HCT116 (cell line): ENCODE measurements around the gene SWAP70. TPM values are rescaled to one million over a fixed set of nuclear protein-coding genes. Genes with fewer than 3 reads are reported as not detected.

Experiments
- ATAC-seq: fragments of 200-7000 bp; cut with Tn5 transposase; 2 replicates; pipeline ENCODE4 v1.9.1; 2020; ENCODE audit warnings: mild to moderate bottlenecking, moderate library complexity
- BruUV-seq: library from RNA; stranded (reverse); fragments of 400-500 nt; replicated peaks from 2 replicates; lab custom pipeline; 2021; lab: Mats Ljungman, UMichigan
- CTCF ChIA-PET: fragments of 300-600 bp; sonication (Branson Sonifier 250); formaldehyde crosslinking; loops from one replicate; lab custom pipeline; 2021; ENCODE audit warnings: antibody characterized with exemption; lab: Charles Lee
- POLR2A ChIA-PET: fragments of 300-600, 350-600 bp; sonication (Branson Sonifier 250); formaldehyde crosslinking; loops from one replicate; lab custom pipeline; 2021; ENCODE audit warnings: antibody characterized with exemption; lab: Charles Lee
- RAD21 ChIA-PET, 2 experiments: fragments of 300-600 bp; sonication (Branson Sonifier 250); formaldehyde crosslinking; loops; one replicate each; lab custom pipeline; 2023; ENCODE audit warnings: low total read pairs in 2 of 2; ENCODE audit not compliant: uncharacterized antibody in 2 of 2, unreplicated experiment in 2 of 2, low non-redundant PET in 1 of 2; lab: Charles Lee
- DNase-seq: peaks from one replicate; pipeline ENCODE4 v3.0.0-alpha.2; 2010; ENCODE audit warnings: low read depth, low spot score
- H2AFZ ChIP-seq: fragments of 200-600 bp; shearing (Covaris generic), sonication (generic); 2 replicates; pipeline ENCODE4 v1.6.1; 2017; ENCODE audit warnings: low read depth, mixed run types, mixed read lengths, antibody characterized with exemption, low read length; ENCODE audit not compliant: poor library complexity, severe bottlenecking
- H3K27ac ChIP-seq: 2 replicates; pipeline ENCODE4 v1.5.1; 2012; ENCODE audit warnings: low read depth, low read length
- H3K27me3 ChIP-seq: fragments of 200-600 bp; sonication (generic); 2 replicates; pipeline ENCODE4 v1.6.1; 2016; ENCODE audit warnings: mixed run types, low read length, mixed read lengths; ENCODE audit not compliant: insufficient read depth
- H3K36me3 ChIP-seq, 2 experiments: fragments of 200-500 bp in 1 of 2; fragments of 200-600 bp in 1 of 2; sonication (Bioruptor generic) in 1 of 2; sonication (generic) in 1 of 2; 2 replicates each; pipeline versions ENCODE4 v1.5.1 to v1.6.1; 2014 to 2016; ENCODE audit warnings: low read length in 2 of 2, inconsistent platforms in 1 of 2, mixed read lengths in 1 of 2, mixed run types in 1 of 2; ENCODE audit not compliant: insufficient read depth in 2 of 2, control insufficient read depth in 1 of 2
- H3K4me1 ChIP-seq, 2 experiments: fragments of 200-600 bp in 1 of 2; sonication (generic) in 1 of 2; 2 replicates each; pipeline versions ENCODE4 v1.5.1 to v1.6.1; 2012 to 2017; ENCODE audit warnings: low read length in 2 of 2, inconsistent platforms in 1 of 2, mild to moderate bottlenecking in 1 of 2, mixed read lengths in 1 of 2, mixed run types in 1 of 2, moderate library complexity in 1 of 2; ENCODE audit not compliant: insufficient read depth in 2 of 2, control insufficient read depth in 1 of 2
- H3K4me2 ChIP-seq: fragments of 200-600 bp; sonication (generic); 2 replicates; pipeline ENCODE4 v1.6.1; 2017; ENCODE audit warnings: mixed run types, low read length, mixed read lengths
- H3K4me3 ChIP-seq, 2 experiments: fragments of 200-600 bp in 1 of 2; sonication (generic) in 1 of 2; replicated peaks in 1 of 2; 2 replicates each; pipeline ENCODE4 v1.5.1; 2011 to 2016; ENCODE audit warnings: low read length in 2 of 2, control low read depth in 1 of 2, low read depth in 1 of 2, mild to moderate bottlenecking in 1 of 2, mixed read lengths in 1 of 2, mixed run types in 1 of 2
- H3K79me2 ChIP-seq: fragments of 200-600 bp; sonication (generic); 2 replicates; pipeline ENCODE4 v1.6.1; 2017; ENCODE audit warnings: mild to moderate bottlenecking, mixed run types, low read length, moderate library complexity, mixed read lengths; ENCODE audit not compliant: insufficient read depth
- H3K9ac ChIP-seq: fragments of 200-600 bp; sonication (generic); 2 replicates; pipeline ENCODE4 v1.6.1; 2016; ENCODE audit warnings: low read length, mixed read lengths
- H3K9me2 ChIP-seq: fragments of 200-600 bp; sonication (generic), shearing (Covaris generic); 2 replicates; pipeline ENCODE4 v1.6.1; 2017; ENCODE audit warnings: mixed run types, mild to moderate bottlenecking, moderate library complexity; ENCODE audit not compliant: insufficient read depth
- H3K9me3 ChIP-seq, 2 experiments: fragments of 200-500 bp in 1 of 2; fragments of 200-600 bp in 1 of 2; sonication (Bioruptor generic) in 1 of 2; sonication (generic) in 1 of 2; 2 replicates each; pipeline ENCODE4 v1.6.1; 2014 to 2017; ENCODE audit warnings: low read length in 2 of 2, mixed read lengths in 2 of 2, inconsistent platforms in 1 of 2, low read depth in 1 of 2, mild to moderate bottlenecking in 1 of 2, mixed run types in 1 of 2, moderate library complexity in 1 of 2; ENCODE audit not compliant: control insufficient read depth in 1 of 2, insufficient read depth in 1 of 2
- H4K20me1 ChIP-seq: fragments of 200-600 bp; sonication (generic), shearing (Covaris generic); 2 replicates; pipeline ENCODE4 v1.6.1; 2017; ENCODE audit warnings: mixed run types, mild to moderate bottlenecking, moderate library complexity; ENCODE audit not compliant: insufficient read depth
- EGR1 ChIP-seq: IDR thresholded peaks from 2 replicates; pipeline ENCODE4 v1.6.1; 2012; ENCODE audit warnings: low read depth
- EZH2 ChIP-seq: fragments of 200-600 bp; sonication (generic); IDR thresholded peaks from 2 replicates; pipeline ENCODE4 v1.6.1; 2017; ENCODE audit warnings: antibody characterized with exemption, mixed run types
- ZNF274 ChIP-seq: fragments of 200-500 bp; sonication (Bioruptor generic); IDR thresholded peaks from 2 replicates; pipeline ENCODE4 v1.6.1; 2014; ENCODE audit warnings: mild to moderate bottlenecking, low read depth, low read length, inconsistent platforms
- intact Hi-C: fragments of 100-400 bp; cut with micrococcal nuclease; formaldehyde crosslinking; loops from 2 replicates; pipeline ENCODE4 v1.10.0; 2022
- total RNA-seq: library from RNA; stranded (reverse); gene quantifications from one replicate; pipeline ENCODE4 v1.2.1, GENCODE V29; 2021; ENCODE audit not compliant: unreplicated experiment
- TF ChIP-seq, protein P1 (sequence below): IDR thresholded peaks from 2 replicates; pipeline ENCODE4 v1.6.1; 2012
- TF ChIP-seq, protein P2 (sequence below): IDR thresholded peaks from 2 replicates; pipeline ENCODE4 v1.6.1; 2012; ENCODE audit warnings: low read depth

SWAP70 gene
- total RNA-seq, 1 experiment from 2014 or later, result 20.6 TPM

DNA sequence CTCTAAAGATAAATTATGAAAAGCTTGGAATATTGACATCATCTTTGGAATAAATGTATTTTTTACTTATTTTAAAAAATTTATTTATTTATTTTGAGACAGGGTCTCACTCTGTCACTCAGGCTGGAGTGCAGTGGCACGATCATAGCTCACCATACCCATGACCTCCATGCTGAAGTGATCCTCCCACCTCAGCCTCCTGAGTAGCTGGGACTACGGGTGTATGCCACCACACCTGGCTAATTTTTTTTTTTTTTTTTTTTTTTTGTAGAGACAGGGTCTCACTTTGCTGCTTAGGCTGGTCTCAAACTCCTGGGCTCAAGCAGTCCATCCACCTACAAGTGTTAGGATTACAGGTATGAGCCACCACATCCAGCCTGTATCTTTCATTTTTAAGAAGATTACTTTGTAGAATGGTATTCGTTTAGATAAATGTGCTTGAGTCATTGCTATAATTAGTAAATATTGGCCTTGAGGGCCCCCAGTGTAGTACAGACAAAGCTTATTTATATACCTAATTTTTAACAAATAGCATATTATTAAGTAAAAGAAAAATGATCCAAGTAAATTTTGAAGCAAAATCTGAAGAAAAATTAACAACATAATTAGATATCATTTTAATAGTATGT lies 8.5 kb downstream of the SWAP70 start:
- ATAC-seq, result no peak
- Histone ChIP-seq H3K27ac (no peak overlapping the region), H3K36me3 (no peaks in the 10 kb centered on the region), H3K79me2 (peaks cover 20% of the 10 kb centered on the region; the same call in 1 of the 2 replicates), H3K4me1 (no peaks in the 10 kb centered on the region), H3K9me3 (no peaks in the 10 kb centered on the region), H3K9me2 (no peaks in the 10 kb centered on the region), H4K20me1 (0 out of 2 replicates have a peak, but pooled peaks cover 3% of the 10 kb centered on the region), H2AFZ (no peak overlapping the region), H3K4me2 (no peak overlapping the region), H3K4me3 (no peak overlapping the region), H3K9ac (no peak overlapping the region), H3K27me3 (no peaks in the 10 kb centered on the region)
- BruUV-seq, result no TSS peak
- no peak for DNase-seq
- ChIA-PET POLR2A (no interaction called here), RAD21 (interaction anchor here in 1 of 2 experiments (0.6 kb wide), 1 partner anchor 972 kb away, joined by 3 read pairs; no protein-coding TSS in a partner anchor), CTCF (no interaction called here)
- intact Hi-C loops, result no loop called here
- no peak for TF ChIP-seq ZNF274
- TF ChIP-seq, protein P1, sequence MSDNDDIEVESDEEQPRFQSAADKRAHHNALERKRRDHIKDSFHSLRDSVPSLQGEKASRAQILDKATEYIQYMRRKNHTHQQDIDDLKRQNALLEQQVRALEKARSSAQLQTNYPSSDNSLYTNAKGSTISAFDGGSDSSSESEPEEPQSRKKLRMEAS, result no peak

DNA sequence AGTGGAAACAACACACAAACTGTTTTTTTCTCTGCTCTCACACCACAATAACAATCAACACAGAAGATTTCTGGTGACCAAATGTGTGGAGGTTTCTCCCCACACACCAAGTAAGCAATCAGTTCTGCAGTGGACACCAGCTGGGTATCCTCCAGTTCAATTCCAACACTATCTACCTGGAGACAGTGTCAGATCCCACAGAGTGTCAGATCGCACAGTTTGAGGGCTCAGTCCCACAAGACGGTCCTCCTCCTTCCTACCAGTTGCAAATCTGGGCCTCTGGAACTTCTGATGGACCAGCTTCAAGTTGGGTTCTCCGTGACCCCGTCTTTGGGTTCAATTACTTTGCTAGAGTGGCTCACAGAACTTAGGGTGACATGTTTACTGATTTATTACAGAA lies 9.0 kb downstream of the SWAP70 start:
- Histone ChIP-seq H3K4me2 (no peak overlapping the region), H3K9me3 (no peaks in the 10 kb centered on the region), H3K9me2 (no peaks in the 10 kb centered on the region), H2AFZ (no peak overlapping the region), H3K79me2 (peaks cover 22% of the 10 kb centered on the region; the same call in 1 of the 2 replicates), H3K27ac (no peak overlapping the region), H3K4me3 (no peak overlapping the region), H3K36me3 (no peaks in the 10 kb centered on the region), H4K20me1 (0 out of 2 replicates have a peak, but pooled peaks cover 3% of the 10 kb centered on the region), H3K4me1 (no peaks in the 10 kb centered on the region), H3K27me3 (no peaks in the 10 kb centered on the region), H3K9ac (no peak overlapping the region)
- CTCF ChIA-PET, result no interaction called here
- POLR2A ChIA-PET, result no interaction called here
- intact Hi-C loops, result no loop called here
- no TSS peak for BruUV-seq
- TF ChIP-seq EGR1 (no peak), EZH2 (no peak)
- TF ChIP-seq, protein P2, sequence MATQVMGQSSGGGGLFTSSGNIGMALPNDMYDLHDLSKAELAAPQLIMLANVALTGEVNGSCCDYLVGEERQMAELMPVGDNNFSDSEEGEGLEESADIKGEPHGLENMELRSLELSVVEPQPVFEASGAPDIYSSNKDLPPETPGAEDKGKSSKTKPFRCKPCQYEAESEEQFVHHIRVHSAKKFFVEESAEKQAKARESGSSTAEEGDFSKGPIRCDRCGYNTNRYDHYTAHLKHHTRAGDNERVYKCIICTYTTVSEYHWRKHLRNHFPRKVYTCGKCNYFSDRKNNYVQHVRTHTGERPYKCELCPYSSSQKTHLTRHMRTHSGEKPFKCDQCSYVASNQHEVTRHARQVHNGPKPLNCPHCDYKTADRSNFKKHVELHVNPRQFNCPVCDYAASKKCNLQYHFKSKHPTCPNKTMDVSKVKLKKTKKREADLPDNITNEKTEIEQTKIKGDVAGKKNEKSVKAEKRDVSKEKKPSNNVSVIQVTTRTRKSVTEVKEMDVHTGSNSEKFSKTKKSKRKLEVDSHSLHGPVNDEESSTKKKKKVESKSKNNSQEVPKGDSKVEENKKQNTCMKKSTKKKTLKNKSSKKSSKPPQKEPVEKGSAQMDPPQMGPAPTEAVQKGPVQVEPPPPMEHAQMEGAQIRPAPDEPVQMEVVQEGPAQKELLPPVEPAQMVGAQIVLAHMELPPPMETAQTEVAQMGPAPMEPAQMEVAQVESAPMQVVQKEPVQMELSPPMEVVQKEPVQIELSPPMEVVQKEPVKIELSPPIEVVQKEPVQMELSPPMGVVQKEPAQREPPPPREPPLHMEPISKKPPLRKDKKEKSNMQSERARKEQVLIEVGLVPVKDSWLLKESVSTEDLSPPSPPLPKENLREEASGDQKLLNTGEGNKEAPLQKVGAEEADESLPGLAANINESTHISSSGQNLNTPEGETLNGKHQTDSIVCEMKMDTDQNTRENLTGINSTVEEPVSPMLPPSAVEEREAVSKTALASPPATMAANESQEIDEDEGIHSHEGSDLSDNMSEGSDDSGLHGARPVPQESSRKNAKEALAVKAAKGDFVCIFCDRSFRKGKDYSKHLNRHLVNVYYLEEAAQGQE, result no peak
- DNase-seq (no peak), ATAC-seq (no peak)
- RAD21 ChIA-PET, result no interaction called here
